Activated T-helper 9 cell treated with anti-CD3 and anti-CD28 coated beads, Interleukin-2, amount 50 U/mL, for 16 hours (primary cell): ENCODE data around the gene DSC3.
"Not testable (repeated sequence)": the region's sequence is repeated elsewhere in the genome, so short reads cannot be mapped to it uniquely, and the experiment has no call there.

Experiments used
- DNase-seq: peaks from one replicate; pipeline ENCODE4 v3.0.0-alpha.2; 2020; ENCODE audit warnings: low read depth

Gene DSC3

GRCh38 chr18:31041271-31042083 lies 1.1 kb downstream of the DSC3 start:
- DNase-seq = no peak

GRCh38 chr18:31040686-31041270 lies 1.8 kb downstream of the DSC3 start:
- no peak for DNase-seq

- no peak for DNase-seq
These were observed 3.1 kb downstream of the DSC3 start for GRCh38 chr18:31039426-31039825.

- DNase-seq = not testable (repeated sequence)
These were observed 4.9 kb downstream of the DSC3 start for GRCh38 chr18:31037686-31038085.

- no peak for DNase-seq
These were observed 8.0 kb downstream of the DSC3 start for GRCh38 chr18:31034541-31034940.

- DNase-seq = no peak
These were observed 11.8 kb downstream of the DSC3 start for GRCh38 chr18:31030574-31031278.

GRCh38 chr18:31015715-31016434 lies 26.7 kb downstream of the DSC3 start:
- DNase-seq = no peak

- DNase-seq = not testable (repeated sequence)
These were observed 31.1 kb downstream of the DSC3 start for GRCh38 chr18:31011455-31011854.

- no peak for DNase-seq
These were observed 31.9 kb downstream of the DSC3 start for GRCh38 chr18:31010601-31011000.

- DNase-seq = no peak
These were observed 42.5 kb downstream of the DSC3 start for GRCh38 chr18:30999887-31000628.

GRCh38 chr18:30999186-30999585 lies 43.4 kb downstream of the DSC3 start:
- DNase-seq = no peak

GRCh38 chr18:30997223-30997622 lies 45.3 kb downstream of the DSC3 start:
- no peak for DNase-seq

- DNase-seq = no peak
These were observed 50.3 kb downstream of the DSC3 start for GRCh38 chr18:30992231-30992630.

GRCh38 chr18:30991397-30991796 lies 51.1 kb downstream of the DSC3 start:
- DNase-seq = no peak

- DNase-seq = no peak
These were observed 53.4 kb downstream of the DSC3 start for GRCh38 chr18:30989141-30989540.

GRCh38 chr18:30988440-30988839 lies 54.1 kb downstream of the DSC3 start:
- DNase-seq = no peak

GRCh38 chr18:30987467-30988241 lies 54.9 kb downstream of the DSC3 start:
- no peak for DNase-seq

- no peak for DNase-seq
These were observed 56.8 kb downstream of the DSC3 start for GRCh38 chr18:30985753-30986152.

- DNase-seq = no peak
These were observed 60.1 kb downstream of the DSC3 start for GRCh38 chr18:30982285-30982992.

- not testable (repeated sequence) for DNase-seq
These were observed 64.5 kb downstream of the DSC3 start for GRCh38 chr18:30978091-30978490.
